Duodenal mucosa (tissue), 2 donors: ENCODE data around the gene CFAP141.
A peak's percentile ranks its signal among the peaks of the same experiment; 100 is the strongest.

Experiments
- H3K27ac ChIP-seq: one replicate; pipeline ENCODE4 v1.7.0; 2013; ENCODE audit warnings: low read depth, low read length
- H3K27me3 ChIP-seq, 2 donors: one replicate each; pipeline ENCODE4 v1.7.0; 2013; ENCODE audit warnings: low read length in 2 of 2, control low read depth in 1 of 2; ENCODE audit not compliant: insufficient read depth in 2 of 2, control insufficient read depth in 1 of 2
- H3K36me3 ChIP-seq, 2 donors: one replicate each; pipeline ENCODE4 v1.7.0; 2013; ENCODE audit warnings: low read length in 2 of 2, control low read depth in 1 of 2; ENCODE audit not compliant: insufficient read depth in 2 of 2, control insufficient read depth in 1 of 2
- H3K4me1 ChIP-seq, 2 donors: one replicate each; pipeline ENCODE4 v1.7.0; 2013; ENCODE audit warnings: low read length in 2 of 2, control low read depth in 1 of 2; ENCODE audit not compliant: insufficient read depth in 2 of 2, control insufficient read depth in 1 of 2
- H3K4me3 ChIP-seq, 2 donors: one replicate each; pipeline ENCODE4 v1.7.0; 2013; ENCODE audit warnings: low read length in 2 of 2, low read depth in 1 of 2
- H3K9ac ChIP-seq, 2 donors: one replicate each; pipeline ENCODE4 v1.7.0; 2013; ENCODE audit warnings: low read length in 2 of 2, low read depth in 1 of 2
- H3K9me3 ChIP-seq, 2 donors: one replicate each; pipeline ENCODE4 v1.7.0; 2013; ENCODE audit warnings: low read length in 2 of 2, control low read depth in 1 of 2; ENCODE audit not compliant: control insufficient read depth in 1 of 2

CFAP141 gene

GRCh38 chr1:154225370-154225769 is 19.2 kb upstream of the CFAP141 start:
- Histone ChIP-seq H3K9ac (no peak overlapping the region), H3K36me3 (peaks cover 24 to 36% of the 10 kb centered on the region in 2 donors), H3K4me3 (no peak overlapping the region), H3K9me3 (no peaks in the 10 kb centered on the region), H3K27me3 (no peaks in the 10 kb centered on the region), H3K27ac (no peak overlapping the region), H3K4me1 (peaks cover 15 to 25% of the 10 kb centered on the region in 2 donors)

GRCh38 chr1:154223621-154224020 is 17.5 kb upstream of the CFAP141 start:
- Histone ChIP-seq H3K27ac (no peak overlapping the region), H3K27me3 (no peaks in the 10 kb centered on the region), H3K9ac (no peak overlapping the region), H3K36me3 (peaks cover 20 to 23% of the 10 kb centered on the region in 2 donors), H3K4me1 (peaks cover 26 to 36% of the 10 kb centered on the region in 2 donors), H3K4me3 (no peak overlapping the region), H3K9me3 (no peaks in the 10 kb centered on the region)

- Histone ChIP-seq H3K9ac (no peak overlapping the region), H3K27me3 (no peaks in the 10 kb centered on the region), H3K27ac (no peak overlapping the region), H3K4me3 (no peak overlapping the region), H3K4me1 (peaks cover 33 to 43% of the 10 kb centered on the region in 2 donors), H3K36me3 (peaks cover 22 to 25% of the 10 kb centered on the region in 2 donors), H3K9me3 (no peaks in the 10 kb centered on the region)
These were observed 16.8 kb upstream of the CFAP141 start for GRCh38 chr1:154222918-154223317.

GRCh38 chr1:154222518-154222917 is 16.4 kb upstream of the CFAP141 start:
- Histone ChIP-seq H3K9me3 (no peaks in the 10 kb centered on the region), H3K9ac (peak overlapping the region in 1 of 2 donors; percentile 4), H3K27ac (no peak overlapping the region), H3K4me1 (peaks cover 36 to 44% of the 10 kb centered on the region in 2 donors), H3K27me3 (no peaks in the 10 kb centered on the region), H3K36me3 (peaks cover 19 to 25% of the 10 kb centered on the region in 2 donors), H3K4me3 (peak overlapping the region; percentile 76 to 87)

- no peaks in the 10 kb centered on the region for H3K27me3 ChIP-seq
- peak overlapping the region; percentile 76 to 87 for H3K4me3 ChIP-seq
- H3K27ac ChIP-seq: peak overlapping the region; percentile 85
- peaks cover 11 to 19% of the 10 kb centered on the region in 2 donors for H3K36me3 ChIP-seq
- no peaks in the 10 kb centered on the region for H3K9me3 ChIP-seq
- peak overlapping the region; percentile 78 to 87 for H3K9ac ChIP-seq
- peaks cover 36 to 44% of the 10 kb centered on the region in 2 donors for H3K4me1 ChIP-seq
These were observed 15.3 kb upstream of the CFAP141 start for GRCh38 chr1:154221278-154222001.

- Histone ChIP-seq H3K4me1 (peaks cover 36 to 44% of the 10 kb centered on the region in 2 donors), H3K27me3 (no peaks in the 10 kb centered on the region), H3K9ac (peak overlapping the region; percentile 78 to 87), H3K27ac (peak overlapping the region; percentile 85), H3K4me3 (peak overlapping the region; percentile 76 to 87), H3K9me3 (no peaks in the 10 kb centered on the region), H3K36me3 (peaks cover 7 to 18% of the 10 kb centered on the region in 2 donors)
These were observed 14.8 kb upstream of the CFAP141 start for GRCh38 chr1:154220970-154221277.

- Histone ChIP-seq H3K36me3 (peaks cover 7 to 18% of the 10 kb centered on the region in 2 donors), H3K4me3 (peak within 1 kb of the TSS; percentile 91 to 97), H3K9me3 (no peaks in the 10 kb centered on the region), H3K9ac (peak within 1 kb of the TSS; percentile 99 to 100), H3K4me1 (peaks cover 36 to 44% of the 10 kb centered on the region in 2 donors), H3K27me3 (no peaks in the 10 kb centered on the region), H3K27ac (peak within 1 kb of the TSS; percentile 97)
These were observed 14.2 kb upstream of the CFAP141 start, which contains the start of gene UBAP2L for GRCh38 chr1:154220071-154220969. Gene UBAP2L (plus strand): TSS chr1:154220955. CDS start chr1:154225124, 4,169 bp downstream.

- peak overlapping the region; percentile 91 to 97 for H3K4me3 ChIP-seq
- H3K9me3 ChIP-seq: no peaks in the 10 kb centered on the region
- no peaks in the 10 kb centered on the region for H3K27me3 ChIP-seq
- H3K27ac ChIP-seq: peak overlapping the region; percentile 97
- peaks cover 7 to 18% of the 10 kb centered on the region in 2 donors for H3K36me3 ChIP-seq
- H3K4me1 ChIP-seq: peaks cover 36 to 44% of the 10 kb centered on the region in 2 donors
- peak overlapping the region; percentile 99 to 100 for H3K9ac ChIP-seq
These were observed 13.4 kb upstream of the CFAP141 start for GRCh38 chr1:154219541-154219940.

GRCh38 chr1:154218545-154218944 is 12.4 kb upstream of the CFAP141 start:
- H3K36me3 ChIP-seq: peaks cover 9 to 22% of the 10 kb centered on the region in 2 donors
- H3K27me3 ChIP-seq: no peaks in the 10 kb centered on the region
- H3K4me1 ChIP-seq: peaks cover 35 to 36% of the 10 kb centered on the region in 2 donors
- peak overlapping the region; percentile 1 to 6 for H3K9ac ChIP-seq
- no peaks in the 10 kb centered on the region for H3K9me3 ChIP-seq
- no peak overlapping the region for H3K27ac ChIP-seq
- H3K4me3 ChIP-seq: peak overlapping the region; percentile 91 to 97

- Histone ChIP-seq H3K9me3 (no peaks in the 10 kb centered on the region), H3K9ac (no peak overlapping the region), H3K4me1 (peaks cover 5 to 6% of the 10 kb centered on the region in 2 donors), H3K27me3 (no peaks in the 10 kb centered on the region), H3K27ac (no peak overlapping the region), H3K36me3 (peaks cover 24 to 59% of the 10 kb centered on the region in 2 donors), H3K4me3 (no peak overlapping the region)
These were observed 7.1 kb upstream of the CFAP141 start for GRCh38 chr1:154213274-154213673.
